GM23338 (cell line): Measurements from ENCODE around the gene MATN1. TPM values are rescaled to one million over a fixed set of nuclear protein-coding genes. Genes with fewer than 3 reads are reported as not detected.

Source experiments
- ATAC-seq: fragments of 200-7000 bp; cut with Tn5 transposase; 3 replicates; pipeline ENCODE4 v1.9.1; 2020
- DNase-seq: peaks from one replicate; pipeline ENCODE4 v3.0.0-alpha.2; 2015; ENCODE audit warnings: low spot score
- H2AFZ ChIP-seq: fragments of 200-600 bp; sonication (generic); 2 replicates; pipeline ENCODE4 v1.8.0; 2016; ENCODE audit warnings: antibody characterized with exemption, mild to moderate bottlenecking, moderate library complexity
- H3F3A ChIP-seq: fragments of 200-600 bp; sonication (generic); replicated peaks from 2 replicates; pipeline ENCODE4 v1.8.0; 2017; ENCODE audit warnings: antibody characterized with exemption, mixed run types, low read depth
- H3K27ac ChIP-seq: fragments of 200-600 bp; sonication (generic); 2 replicates; pipeline ENCODE4 v1.6.1; 2016; ENCODE audit warnings: low read depth
- H3K27me3 ChIP-seq: fragments of 200-600 bp; sonication (generic); 2 replicates; pipeline ENCODE4 v1.8.0; 2016; ENCODE audit warnings: mild to moderate bottlenecking, mixed run types, moderate library complexity; ENCODE audit not compliant: insufficient read depth
- H3K36me3 ChIP-seq: fragments of 200-600 bp; sonication (generic); 2 replicates; pipeline ENCODE4 v1.8.0; 2016; ENCODE audit warnings: mild to moderate bottlenecking; ENCODE audit not compliant: insufficient read depth
- H3K4me1 ChIP-seq: fragments of 200-600 bp; sonication (generic); 2 replicates; pipeline ENCODE4 v1.8.0; 2016; ENCODE audit warnings: mild to moderate bottlenecking, moderate library complexity; ENCODE audit not compliant: insufficient read depth
- H3K4me2 ChIP-seq: fragments of 200-600 bp; sonication (generic); 2 replicates; pipeline ENCODE4 v1.7.1; 2017; ENCODE audit warnings: mixed run types
- H3K4me3 ChIP-seq: fragments of 200-600 bp; sonication (generic); 2 replicates; pipeline ENCODE4 v1.6.1; 2016; ENCODE audit warnings: mixed run types
- H3K79me2 ChIP-seq: fragments of 200-600 bp; sonication (generic); replicated peaks from 2 replicates; pipeline ENCODE4 v1.8.0; 2017; ENCODE audit warnings: mild to moderate bottlenecking; ENCODE audit not compliant: insufficient read depth
- H3K9me2 ChIP-seq: fragments of 200-600 bp; sonication (generic); 2 replicates; pipeline ENCODE4 v1.8.0; 2017; ENCODE audit not compliant: insufficient read depth
- H4K20me1 ChIP-seq: fragments of 200-600 bp; sonication (generic); replicated peaks from 2 replicates; pipeline ENCODE4 v1.8.0; 2017; ENCODE audit warnings: mild to moderate bottlenecking; ENCODE audit not compliant: insufficient read depth
- H3K27ac Mint-ChIP-seq: 2 replicates; pipeline ENCODE4 v1.8.0; 2020; ENCODE audit warnings: inconsistent platforms, mild to moderate bottlenecking, moderate library complexity, mixed read lengths
- H3K27me3 Mint-ChIP-seq: 3 replicates; pipeline ENCODE4 v1.8.0; 2022; ENCODE audit warnings: low read depth, mild to moderate bottlenecking, moderate library complexity, mixed read lengths, inconsistent platforms; ENCODE audit not compliant: insufficient read depth, poor library complexity
- H3K36me3 Mint-ChIP-seq: 3 replicates; pipeline ENCODE4 v1.8.0; 2021; ENCODE audit warnings: low read depth, mild to moderate bottlenecking, inconsistent platforms, moderate library complexity, mixed read lengths
- H3K4me1 Mint-ChIP-seq: 3 replicates; pipeline ENCODE4 v1.8.0; 2020; ENCODE audit warnings: mild to moderate bottlenecking, inconsistent platforms, mixed read lengths
- H3K4me3 Mint-ChIP-seq: 3 replicates; pipeline ENCODE4 v1.8.0; 2021; ENCODE audit warnings: moderate library complexity, mild to moderate bottlenecking, inconsistent platforms, mixed read lengths
- H3K9me3 Mint-ChIP-seq: 3 replicates; pipeline ENCODE4 v1.8.0; 2020; ENCODE audit warnings: moderate library complexity, mild to moderate bottlenecking, inconsistent platforms, mixed read lengths
- CTCF ChIP-seq, 2 experiments: fragments of 200-600 bp in 1 of 2; sonication (generic) in 1 of 2; conservative IDR thresholded peaks; 2 replicates each; pipeline versions ENCODE4 v1.5.1 to v1.6.1; 2016 to 2017; ENCODE audit warnings: antibody characterized with exemption in 2 of 2, low read depth in 2 of 2, mild to moderate bottlenecking in 2 of 2, moderate library complexity in 1 of 2
- EZH2phosphoT487 ChIP-seq: fragments of 200-600 bp; sonication (generic); IDR thresholded peaks from one replicate; pipeline ENCODE4 v1.8.1; 2018; ENCODE audit warnings: antibody characterized with exemption; ENCODE audit not compliant: unreplicated experiment
- REST ChIP-seq: IDR thresholded peaks from one replicate; pipeline ENCODE4 v1.6.1; 2018; ENCODE audit warnings: antibody characterized with exemption; ENCODE audit not compliant: unreplicated experiment
- STAT1 ChIP-seq: IDR thresholded peaks from one replicate; pipeline ENCODE4 v1.6.1; 2016; ENCODE audit warnings: antibody characterized with exemption; ENCODE audit not compliant: unreplicated experiment
- ZNF114 ChIP-seq: fragments of 250-450 bp; sonication (Bioruptor Pico); IDR thresholded peaks from 2 replicates; pipeline ENCODE4 v1.5.0; 2020; ENCODE audit warnings: mild to moderate bottlenecking, moderate library complexity
- ZNF462 ChIP-seq: fragments of 250-450 bp; sonication (Bioruptor Pico); IDR thresholded peaks from 2 replicates; pipeline ENCODE4 v1.5.0; 2020; ENCODE audit warnings: mild to moderate bottlenecking, moderate library complexity
- polyA plus RNA-seq: library from polyadenylated mRNA; unstranded; fragments of >200 nt; fragmentation: Nextera tagmentation; extraction: Ambion mirVana; gene quantifications from 2 replicates; pipeline ENCODE4 v1.2.1, GENCODE V29; 2016
- total RNA-seq: library from RNA; depleted of rRNA; stranded (reverse); fragments of >200 nt; shearing (Covaris generic); gene quantifications from 2 replicates; pipeline ENCODE4 v1.2.3, GENCODE V29; 2014

Gene MATN1
- total and polyA plus RNA-seq, 2 experiments from 2014 or later, result 0.08 to 0.31 TPM

- Mint-ChIP-seq H3K36me3 (no peaks in the 10 kb centered on the region), H3K9me3 (no peaks in the 10 kb centered on the region), H3K27ac (no peak overlapping the region), H3K27me3 (peaks cover 12% of the 10 kb centered on the region), H3K4me3 (no peak overlapping the region), H3K4me1 (peaks cover 14% of the 10 kb centered on the region)
- no peak overlapping the region for H3K4me2 ChIP-seq
- H3F3A ChIP-seq, result no peaks in the 10 kb centered on the region
- H2AFZ ChIP-seq, result no peak overlapping the region
- H3K27me3 ChIP-seq, result no peaks in the 10 kb centered on the region
- H3K36me3 ChIP-seq, result no peaks in the 10 kb centered on the region
- DNase-seq (no peak), ATAC-seq (no peak)
- H3K79me2 ChIP-seq, result no peaks in the 10 kb centered on the region
- peaks cover 7% of the 10 kb centered on the region; the same call in 1 of the 2 replicates for H3K4me1 ChIP-seq
- TF ChIP-seq ZNF114 (CRISPR knock-in tag), result no peak
- TF ChIP-seq STAT1, result no peak
- no peak for TF ChIP-seq CTCF (conservative IDR thresholded peaks at IDR 0.05; ENCODE audit: low read depth in 2 of 2)
- no peak for TF ChIP-seq EZH2phosphoT487
- no peak for TF ChIP-seq ZNF462 (CRISPR knock-in tag)
- no peak for TF ChIP-seq REST
- H3K4me3 ChIP-seq, result no peak overlapping the region
- no peaks in the 10 kb centered on the region for H3K9me2 ChIP-seq
- H4K20me1 ChIP-seq, result no peaks in the 10 kb centered on the region
- H3K27ac ChIP-seq, result no peak overlapping the region
Measured at GRCh38 chr1:30755334-30755733, 31.9 kb upstream of the MATN1 start.
